ENCODE data around the gene ARHGAP9. TPM values are rescaled to one million over a fixed set of nuclear protein-coding genes. Genes with fewer than 3 reads are reported as not detected.

The ARHGAP9 gene
- total RNA-seq = 0.22 TPM in 1 of 2 replicates, not detected in the other

DNA sequence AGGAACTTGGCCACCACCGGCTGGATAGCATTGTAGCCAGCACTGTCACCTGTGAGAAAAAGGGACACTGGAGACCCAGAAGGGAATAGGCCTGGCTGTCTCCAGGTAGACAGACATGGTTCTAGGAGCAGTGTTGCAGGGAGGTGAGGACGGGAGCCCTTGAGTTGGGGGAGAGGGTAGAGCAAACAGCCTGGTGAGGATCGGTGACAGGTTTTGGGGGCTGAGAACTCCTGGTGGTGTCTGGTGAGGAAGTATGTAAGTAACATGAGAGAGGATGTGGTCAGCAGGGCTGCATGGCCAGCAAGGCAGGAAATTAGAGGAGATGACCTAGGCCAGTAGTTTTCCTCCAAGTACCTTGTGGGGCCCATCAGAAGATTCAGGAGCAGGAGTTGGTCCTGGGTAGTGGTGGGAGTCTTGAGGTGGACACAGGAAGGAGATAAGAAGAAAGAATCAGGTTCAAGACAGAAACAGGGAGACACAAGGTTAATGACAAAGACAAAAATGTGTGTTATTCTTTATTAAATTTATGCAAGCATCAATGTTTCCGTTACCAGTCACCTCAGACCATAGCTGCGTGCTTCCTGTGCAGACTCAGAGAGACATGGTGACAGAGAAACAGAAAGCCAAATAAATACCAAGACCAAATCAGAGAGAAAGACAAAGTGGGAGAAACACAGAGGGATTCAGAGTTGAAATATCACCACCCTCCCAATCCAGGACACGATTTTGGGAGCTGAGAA, at the start of gene ARHGAP9:
TSS of gene ARHGAP9 (minus strand) at position 491 of the 740 bp plus-strand sequence. CDS start at position 31, 460 bp downstream.

DNA sequence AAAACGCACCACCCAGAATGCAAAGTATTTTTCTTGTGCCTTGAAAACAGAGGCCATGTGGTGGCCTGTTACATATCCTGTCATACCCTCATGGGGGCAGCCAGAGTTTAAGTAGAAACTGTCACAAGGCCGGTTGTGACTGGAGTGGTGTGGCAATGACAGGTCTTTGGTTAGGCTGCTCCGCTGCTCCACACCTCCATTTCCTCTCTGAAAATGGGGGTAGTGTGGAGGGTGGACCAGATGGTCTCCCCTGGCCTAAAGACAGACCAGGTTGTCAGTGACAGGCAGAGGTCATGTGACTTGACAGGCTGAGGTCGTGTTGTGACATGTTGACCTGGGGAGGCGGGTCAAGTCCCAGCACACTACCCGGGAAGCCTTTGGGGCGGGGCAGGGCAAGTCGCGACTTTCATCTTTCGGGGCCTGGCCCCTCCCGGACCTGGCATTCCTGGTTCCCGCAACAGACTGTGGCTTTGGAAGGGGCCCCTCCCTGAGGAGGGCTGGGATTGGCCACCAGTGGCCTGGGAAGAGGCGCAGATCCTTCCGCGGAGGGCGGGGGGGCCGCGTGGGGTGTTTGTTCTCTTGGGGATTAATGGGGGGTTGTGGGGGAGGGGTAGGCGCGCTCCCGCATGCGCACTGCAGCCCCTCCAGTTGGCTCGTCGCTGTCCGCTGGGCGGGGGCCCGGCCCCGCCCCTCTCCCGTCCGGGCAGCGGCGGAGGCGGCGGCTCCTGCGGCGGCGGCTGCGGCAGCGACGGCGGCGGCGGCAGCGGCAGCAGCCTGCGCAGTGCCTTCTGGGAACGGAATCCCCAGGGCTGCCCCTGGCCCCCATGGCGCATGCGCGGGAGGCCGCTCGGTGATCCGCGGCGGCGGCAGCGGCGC, 42.6 kb upstream of the ARHGAP9 start, which contains the start of gene MBD6:
TSS of gene MBD6 (plus strand) at position 814 of the 876 bp plus-strand sequence. CDS start 1,480 bp downstream, outside the sequence.

DNA sequence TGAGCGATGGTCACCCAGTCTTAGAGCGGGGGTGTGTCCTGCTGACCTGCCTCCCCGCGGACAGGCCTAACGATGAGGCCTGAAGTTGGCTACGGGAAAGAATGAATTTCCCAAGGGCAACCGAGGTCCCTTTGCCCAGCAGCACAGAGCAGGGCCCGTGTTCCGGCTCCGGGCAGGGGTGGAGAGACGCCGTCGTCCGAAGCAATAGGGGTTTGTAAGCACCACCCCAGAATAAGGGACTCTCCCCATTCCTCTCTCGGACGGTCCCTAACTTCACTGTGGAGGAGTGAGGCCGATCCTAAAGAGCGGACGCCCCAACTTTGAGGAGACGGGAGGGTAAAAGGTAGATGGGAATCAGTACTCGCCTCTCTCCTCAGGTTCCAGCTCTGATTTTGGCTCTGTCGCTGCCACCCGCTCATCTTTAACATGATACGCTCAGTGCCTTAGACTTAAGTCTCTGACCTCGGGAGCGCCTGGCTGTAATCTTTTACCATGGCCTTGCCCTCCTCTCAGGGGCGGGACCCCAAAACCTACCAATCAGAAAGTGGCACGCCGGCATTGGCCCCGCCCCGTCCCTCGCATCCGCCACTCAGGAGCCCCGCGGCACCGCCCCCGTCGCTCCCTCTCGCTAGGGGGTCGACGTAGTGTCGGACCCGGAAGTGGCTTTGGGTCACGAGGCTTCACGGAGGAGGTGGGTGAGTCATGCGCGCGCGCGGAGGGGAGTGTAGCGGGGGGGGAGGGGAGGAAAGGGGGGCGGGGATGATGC, 40.6 kb upstream of the ARHGAP9 start, which contains the start of gene DDIT3:
TSS of gene DDIT3 (minus strand) at position 462 of the 766 bp plus-strand sequence. CDS start 3,108 bp downstream, outside the sequence.

DNA sequence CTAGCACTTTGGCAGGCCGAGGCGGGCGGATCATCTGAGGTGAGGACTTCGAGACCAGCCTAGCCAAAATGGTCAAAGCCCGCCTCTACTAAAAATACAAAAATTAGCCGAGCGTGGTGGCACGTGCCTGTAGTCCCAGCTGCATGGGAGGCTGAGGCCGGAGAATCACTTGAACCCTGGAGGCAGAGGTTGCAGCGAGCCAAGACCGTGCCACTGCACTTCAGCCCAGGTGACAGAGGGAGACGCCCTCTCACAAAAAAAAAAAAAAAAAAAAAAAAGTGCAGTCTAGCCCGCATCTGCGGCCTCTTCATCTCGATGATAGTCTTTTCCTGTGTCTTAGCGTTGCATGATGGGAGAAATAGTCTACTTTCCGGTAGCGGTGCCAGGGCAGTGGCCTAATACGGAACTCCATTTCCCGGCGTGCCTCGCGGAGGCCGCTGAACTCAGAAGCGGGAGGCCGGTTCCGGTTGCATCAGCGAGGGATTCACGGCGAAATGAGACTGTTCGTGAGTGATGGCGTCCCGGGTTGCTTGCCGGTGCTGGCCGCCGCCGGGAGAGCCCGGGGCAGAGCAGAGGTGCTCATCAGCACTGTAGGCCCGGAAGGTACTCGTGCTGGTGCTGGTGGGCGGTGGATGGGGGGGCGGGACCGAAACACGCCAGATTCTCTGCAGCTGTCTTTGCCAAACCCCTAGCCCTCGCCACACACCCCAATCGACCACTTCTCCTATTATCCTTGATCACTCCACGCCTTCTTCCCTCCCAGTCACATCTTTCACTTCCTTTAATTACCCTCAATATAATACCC, 8.1 kb upstream of the ARHGAP9 start, which contains the start of gene MARS1:
TSS of gene MARS1 (plus strand) at position 472 of the 805 bp plus-strand sequence. CDS start at position 495, 23 bp downstream.

DNA sequence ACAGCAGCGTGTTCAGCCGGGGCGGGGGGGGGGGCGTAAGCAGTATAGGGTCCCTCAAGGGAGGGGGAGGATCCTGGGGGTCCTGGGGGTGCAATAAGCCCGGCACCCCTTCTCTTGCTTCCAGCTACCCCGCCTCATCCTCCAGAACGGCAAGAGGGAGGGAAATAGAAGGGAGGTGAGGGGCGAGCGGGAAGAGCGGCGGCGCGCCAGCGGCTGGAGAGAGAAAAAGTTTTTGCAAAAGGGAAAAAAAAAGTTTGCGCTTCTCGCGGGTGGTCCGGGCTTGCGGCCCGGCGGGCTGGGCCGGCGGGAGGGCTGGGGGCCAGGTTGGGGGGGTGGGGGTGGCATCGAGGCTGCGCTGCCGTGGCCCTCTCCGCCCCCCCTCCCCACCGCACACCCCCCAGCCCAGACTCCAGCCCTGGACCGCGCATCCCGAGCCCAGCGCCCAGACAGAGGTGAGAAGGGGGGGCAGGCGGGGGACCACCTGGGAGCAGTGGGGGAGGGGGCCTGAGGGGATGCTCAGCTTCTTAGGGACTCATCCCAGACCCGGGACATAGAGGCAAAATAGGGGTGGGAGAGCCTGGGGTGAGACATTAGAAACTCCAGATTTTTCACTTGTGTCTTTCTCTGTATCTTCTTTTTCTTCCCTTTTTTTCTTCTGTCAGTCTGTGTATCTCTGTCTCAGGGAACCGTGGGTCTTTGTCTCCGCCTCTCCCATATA, 19.8 kb downstream of the ARHGAP9 start, which contains the start of gene GLI1:
TSS of gene GLI1 (plus strand) at position 36 of the 718 bp plus-strand sequence. CDS start 3,907 bp downstream, outside the sequence.

DNA sequence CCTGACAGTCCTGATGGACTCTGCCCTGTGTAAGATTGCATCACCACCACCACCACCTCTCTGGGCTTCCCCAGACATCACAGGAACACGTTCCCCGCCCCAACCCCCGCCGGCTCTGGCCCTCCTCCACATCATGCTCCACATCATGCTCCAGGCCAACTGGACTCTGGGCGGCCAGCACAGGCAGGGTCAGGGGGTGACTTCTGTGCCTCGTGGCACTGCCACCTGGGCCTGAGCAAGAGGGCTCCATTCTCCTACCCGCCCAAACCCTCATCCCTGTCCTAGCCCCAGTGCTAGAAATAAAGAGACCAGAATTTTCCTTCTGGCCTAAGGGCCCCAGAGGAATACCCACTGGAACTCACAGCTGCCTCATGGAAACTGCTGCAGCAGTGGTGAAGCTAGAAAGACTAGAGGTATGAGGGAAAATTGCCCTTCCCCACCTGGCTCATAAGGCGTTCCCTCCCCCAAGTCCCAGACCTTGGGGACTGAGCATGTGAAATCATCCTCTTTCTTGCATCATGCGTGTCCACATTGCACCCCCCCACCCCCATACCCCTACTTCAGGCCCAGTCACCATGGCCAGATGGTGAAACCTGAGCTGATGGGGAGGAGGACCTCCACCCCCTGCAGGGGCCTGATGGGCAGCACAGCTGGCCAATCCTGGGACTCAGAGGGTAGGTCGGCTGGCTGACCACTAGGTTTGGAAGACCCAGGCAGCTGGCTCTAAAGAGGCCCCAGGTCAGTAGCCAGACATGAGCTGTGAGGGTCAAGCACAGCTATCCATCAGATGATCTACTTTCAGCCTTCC, 24.9 kb downstream of the ARHGAP9 start, which contains the start of gene INHBE:
TSS of gene INHBE (plus strand) at position 742 of the 808 bp plus-strand sequence. CDS start 230 bp downstream, outside the sequence.

DNA sequence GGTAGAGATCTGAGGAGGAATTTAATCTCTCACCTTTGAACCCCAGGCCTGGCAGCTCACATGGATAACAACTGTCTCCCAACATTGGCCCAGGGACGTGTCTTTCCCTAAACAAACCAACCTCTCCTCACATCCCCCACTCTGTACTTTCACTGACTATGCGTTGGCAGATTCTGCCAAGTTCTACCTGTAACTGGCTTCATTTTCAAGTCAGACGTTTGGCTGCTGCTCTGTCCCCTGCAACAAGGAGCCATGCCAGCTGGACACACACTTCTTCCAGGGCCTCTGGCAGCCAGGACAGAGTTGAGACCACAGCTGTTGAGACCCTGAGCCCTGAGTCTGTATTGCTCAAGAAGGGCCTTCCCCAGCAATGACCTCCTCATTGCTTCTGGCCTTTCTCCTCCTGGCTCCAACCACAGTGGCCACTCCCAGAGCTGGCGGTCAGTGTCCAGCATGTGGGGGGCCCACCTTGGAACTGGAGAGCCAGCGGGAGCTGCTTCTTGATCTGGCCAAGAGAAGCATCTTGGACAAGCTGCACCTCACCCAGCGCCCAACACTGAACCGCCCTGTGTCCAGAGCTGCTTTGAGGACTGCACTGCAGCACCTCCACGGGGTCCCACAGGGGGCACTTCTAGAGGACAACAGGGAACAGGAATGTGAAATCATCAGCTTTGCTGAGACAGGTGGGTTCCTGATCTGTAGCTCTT, 45.0 kb downstream of the ARHGAP9 start, which contains the start of gene INHBC:
TSS of gene INHBC (plus strand) at position 268 of the 707 bp plus-strand sequence. CDS start at position 371, 103 bp downstream.

DNA sequence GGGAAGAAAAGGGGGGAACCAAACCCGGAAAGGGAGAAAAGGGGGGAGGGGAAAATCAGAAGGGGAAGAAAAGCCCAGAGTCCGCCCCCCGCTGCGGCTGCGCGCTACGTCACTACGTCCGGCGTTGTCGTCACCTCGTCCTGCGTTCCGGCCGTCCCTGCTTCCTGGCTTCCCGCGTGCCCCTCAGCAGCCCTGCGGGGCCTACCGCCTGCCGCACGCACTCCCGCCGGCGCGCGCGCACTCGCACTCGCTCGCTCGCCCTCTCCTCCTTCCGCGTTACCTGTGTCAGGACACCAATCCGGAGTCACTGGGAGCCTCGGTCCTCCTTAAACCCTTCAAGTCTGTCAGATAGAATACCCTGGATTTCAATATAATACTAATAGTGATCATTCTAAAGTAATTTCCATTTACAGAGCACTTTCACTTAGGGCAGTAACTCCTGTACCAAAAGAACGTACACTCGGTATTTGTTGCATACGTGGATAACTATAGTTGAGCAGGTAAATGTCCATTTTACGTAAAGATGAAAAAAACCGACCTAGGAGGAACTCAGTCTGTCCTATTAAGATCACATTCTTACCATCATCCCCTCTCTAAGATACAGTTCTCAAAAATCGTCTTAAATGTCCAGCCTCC, 48.6 kb downstream of the ARHGAP9 start, which contains the start of gene R3HDM2:
TSS of gene R3HDM2 (minus strand) at position 113 of the 636 bp plus-strand sequence. CDS start 120,615 bp downstream, outside the sequence.

Small RNA genes within 50 kb of the gene (small RNA-seq; reads per million reads assigned to genes)
- gene MIR616 = not detected

Other genes with a start within 250 kb of the ARHGAP9 start
- 0.54 and 0.65 TPM in 2 replicates for gene STAC3, start 228.7 kb downstream of the ARHGAP9 start, total RNA-seq
- 25.5 and 27.0 TPM in 2 replicates for gene R3HDM2, start 48.8 kb downstream of the ARHGAP9 start, total RNA-seq
- gene INHBC, start 45.1 kb downstream of the ARHGAP9 start, total RNA-seq = under 0.01 TPM in 1 of 2 replicates, not detected in the other
- 0.22 TPM in 1 of 2 replicates, not detected in the other for gene INHBE, start 24.6 kb downstream of the ARHGAP9 start, total RNA-seq
- gene GLI1, start 20.1 kb downstream of the ARHGAP9 start, total RNA-seq = 0.11 and 0.26 TPM in 2 replicates
- 108 and 113 TPM in 2 replicates for gene MARS1, start 8.2 kb upstream of the ARHGAP9 start, total RNA-seq
- 40.5 and 59.5 TPM in 2 replicates for gene DDIT3, start 40.6 kb upstream of the ARHGAP9 start, total RNA-seq
- gene MBD6, start 43.0 kb upstream of the ARHGAP9 start, total RNA-seq = 3.8 and 5.2 TPM in 2 replicates
- gene DCTN2, start 67.3 kb upstream of the ARHGAP9 start, total RNA-seq = 113 and 132 TPM in 2 replicates
- gene KIF5A, start 70.2 kb upstream of the ARHGAP9 start, total RNA-seq = under 0.01 and 0.22 TPM in 2 replicates
- 23.5 and 26.2 TPM in 2 replicates for gene PIP4K2C, start 111.3 kb upstream of the ARHGAP9 start, total RNA-seq
- 9.4 and 11.2 TPM in 2 replicates for gene DTX3, start 125.0 kb upstream of the ARHGAP9 start, total RNA-seq
- 16.2 and 17.2 TPM in 2 replicates for gene ARHGEF25, start 131.6 kb upstream of the ARHGAP9 start, total RNA-seq
- gene B4GALNT1, start 153.3 kb upstream of the ARHGAP9 start, total RNA-seq = 1.0 and 2.9 TPM in 2 replicates
- gene OS9, start 214.3 kb upstream of the ARHGAP9 start, total RNA-seq = 154 and 254 TPM in 2 replicates